HEK293 (cell line): ENCODE results near the gene PDZD8.

ENCODE experiments used
- CTCF ChIP-seq: fragments of 450-650 bp; formaldehyde crosslinking; IDR thresholded peaks from 2 replicates; pipeline ENCODE4 v1.5.1; 2016; ENCODE audit warnings: missing biosample characterization, missing genetic modification characterization
- HOXD13 ChIP-seq: sonication (generic); formaldehyde crosslinking; IDR thresholded peaks from 2 replicates; pipeline ENCODE4 v1.8.0; 2022; ENCODE audit warnings: missing genetic modification reagents, borderline replicate concordance
- ZNF707 ChIP-seq: fragments of 450-650 bp; formaldehyde crosslinking; IDR thresholded peaks from 2 replicates; pipeline ENCODE4 v1.5.1; 2016; ENCODE audit warnings: missing biosample characterization, missing genetic modification characterization
- TF ChIP-seq, protein P1 (sequence below): fragments of 450-650 bp; formaldehyde crosslinking; IDR thresholded peaks from 2 replicates; pipeline ENCODE4 v1.5.1; 2016; ENCODE audit warnings: missing biosample characterization, missing genetic modification characterization

DNA sequence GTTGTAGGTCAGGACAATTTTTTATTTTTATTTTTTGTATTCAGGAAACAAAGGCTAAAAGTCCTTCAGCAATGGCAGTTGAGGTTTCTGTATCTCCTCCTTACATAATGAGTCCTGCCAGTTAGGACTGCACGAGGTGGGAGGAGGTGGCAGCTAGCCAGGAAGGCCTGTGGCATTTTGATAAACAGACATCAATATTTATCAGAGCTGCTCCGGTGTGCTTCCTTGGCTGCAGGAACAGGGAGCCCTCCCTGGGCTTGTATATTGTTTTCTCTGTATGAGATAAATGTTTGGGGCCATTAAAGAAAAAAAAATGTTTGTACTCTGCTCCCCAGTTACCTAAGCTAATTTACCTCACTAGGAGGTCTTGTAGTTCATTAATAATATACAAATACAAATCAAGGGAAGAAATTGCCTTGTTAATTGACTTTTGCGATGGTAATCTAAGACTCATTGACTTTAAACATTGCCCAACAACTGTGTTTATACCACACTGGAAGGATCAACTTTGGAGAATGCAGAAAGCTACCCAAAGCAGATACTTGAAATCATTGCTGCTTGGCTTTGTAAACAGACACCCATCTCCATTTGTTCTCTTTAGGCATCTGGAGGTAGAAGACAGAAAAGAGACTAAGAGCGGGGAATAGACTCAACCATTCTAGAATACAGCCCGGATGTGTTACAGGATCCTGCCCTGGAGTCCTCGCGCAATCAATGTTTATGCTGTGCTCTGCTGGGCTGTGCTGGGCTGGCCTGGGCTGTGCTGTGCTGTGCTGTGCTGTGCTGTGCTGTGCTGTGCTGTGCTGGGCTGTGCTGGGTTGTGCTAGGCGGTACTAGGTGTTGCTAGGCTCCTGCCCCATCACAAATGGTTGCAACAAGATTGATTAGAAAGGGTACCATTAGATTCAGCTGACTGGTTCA lies 36.5 kb upstream of the PDZD8 start:
- TF ChIP-seq CTCF (no peak), HOXD13 (CRISPR knock-in tag) (no peak), ZNF707 (tag by site-specific recombination) (no peak)
- TF ChIP-seq, protein P1, sequence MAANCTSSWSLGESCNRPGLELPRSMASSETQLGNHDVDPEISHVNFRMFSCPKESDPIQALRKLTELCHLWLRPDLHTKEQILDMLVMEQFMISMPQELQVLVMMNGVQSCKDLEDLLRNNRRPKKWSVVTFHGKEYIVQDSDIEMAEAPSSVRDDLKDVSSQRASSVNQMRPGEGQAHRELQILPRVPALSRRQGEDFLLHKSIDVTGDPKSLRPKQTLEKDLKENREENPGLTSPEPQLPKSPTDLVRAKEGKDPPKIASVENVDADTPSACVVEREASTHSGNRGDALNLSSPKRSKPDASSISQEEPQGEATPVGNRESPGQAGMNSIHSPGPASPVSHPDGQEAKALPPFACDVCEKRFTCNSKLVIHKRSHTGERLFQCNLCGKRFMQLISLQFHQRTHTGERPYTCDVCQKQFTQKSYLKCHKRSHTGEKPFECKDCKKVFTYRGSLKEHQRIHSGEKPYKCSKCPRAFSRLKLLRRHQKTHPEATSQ (tag by site-specific recombination): no peak
